Fibroblast of the aortic adventitia (primary cell): ENCODE measurements around the gene CATSPERD. TPM values are rescaled to one million over a fixed set of nuclear protein-coding genes. Genes with fewer than 3 reads are reported as not detected.
A peak's percentile ranks its signal among the peaks of the same experiment; 100 is the strongest.

ENCODE experiments used
- DNase-seq: peaks from one replicate; pipeline ENCODE4 v3.0.0-alpha.2; 2010; ENCODE audit warnings: low read depth
- H3K4me3 ChIP-seq: 2 replicates; pipeline ENCODE4 v1.5.1; 2011; ENCODE audit warnings: low read depth, mild to moderate bottlenecking, control low read depth, low read length, moderate library complexity
- total RNA-seq: library from RNA; depleted of rRNA; stranded (reverse); fragments of >200 nt; gene quantifications from 2 replicates; pipeline ENCODE4 v1.2.3, GENCODE V29; 2012; ENCODE audit warnings: low replicate concordance
- TF ChIP-seq, protein P1 (sequence below): IDR thresholded peaks from 2 replicates; pipeline ENCODE4 v1.5.1; 2011; ENCODE audit warnings: mild to moderate bottlenecking, low read length, control low read depth, inconsistent platforms; ENCODE audit not compliant: insufficient read depth

CATSPERD gene
- total RNA-seq, 1 donor = not detected

DNA sequence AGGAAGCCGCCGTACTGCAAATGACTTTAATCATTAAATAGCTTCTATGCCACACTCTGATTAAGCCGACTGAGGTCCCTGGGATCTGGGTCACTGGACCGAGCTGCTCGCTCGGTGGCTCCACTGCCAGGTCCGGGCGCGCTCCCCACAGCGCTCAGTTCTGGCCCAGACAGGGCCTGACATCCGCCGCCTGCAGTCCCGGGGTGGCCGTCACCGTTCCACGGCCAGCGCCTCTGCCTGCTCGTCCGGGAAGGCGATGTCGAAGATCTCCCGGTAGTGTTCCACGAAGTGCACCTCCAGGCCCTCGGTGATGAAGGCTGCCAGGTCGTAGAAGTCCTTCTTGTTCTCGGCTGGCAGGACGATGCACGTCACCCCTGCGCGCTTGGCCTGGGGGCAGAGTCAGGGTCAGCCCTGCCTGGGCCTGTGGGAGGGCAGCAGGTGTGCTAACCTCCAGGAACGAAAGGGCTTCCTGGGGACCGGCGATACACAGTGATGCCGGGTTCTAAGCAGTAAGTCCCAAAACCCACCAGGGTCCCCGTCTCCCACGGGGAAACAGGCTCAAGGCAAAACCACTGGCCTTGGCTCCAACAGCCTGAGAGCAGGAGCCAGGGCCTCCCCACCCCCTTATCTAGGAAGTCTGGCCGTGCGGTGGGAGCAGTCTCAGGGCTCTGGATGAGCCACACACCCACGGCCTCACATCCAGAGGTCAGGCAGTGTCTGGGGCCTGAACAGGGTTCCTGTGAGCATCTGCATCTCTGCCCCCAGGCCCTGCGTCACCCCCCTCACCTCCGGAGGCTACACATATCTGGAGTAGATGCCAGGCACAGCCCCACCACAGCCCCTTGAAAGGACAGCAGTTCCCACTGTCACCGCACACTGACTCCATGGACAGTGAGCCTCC lies 28.4 kb upstream of the CATSPERD start:
- TF ChIP-seq, protein P1, sequence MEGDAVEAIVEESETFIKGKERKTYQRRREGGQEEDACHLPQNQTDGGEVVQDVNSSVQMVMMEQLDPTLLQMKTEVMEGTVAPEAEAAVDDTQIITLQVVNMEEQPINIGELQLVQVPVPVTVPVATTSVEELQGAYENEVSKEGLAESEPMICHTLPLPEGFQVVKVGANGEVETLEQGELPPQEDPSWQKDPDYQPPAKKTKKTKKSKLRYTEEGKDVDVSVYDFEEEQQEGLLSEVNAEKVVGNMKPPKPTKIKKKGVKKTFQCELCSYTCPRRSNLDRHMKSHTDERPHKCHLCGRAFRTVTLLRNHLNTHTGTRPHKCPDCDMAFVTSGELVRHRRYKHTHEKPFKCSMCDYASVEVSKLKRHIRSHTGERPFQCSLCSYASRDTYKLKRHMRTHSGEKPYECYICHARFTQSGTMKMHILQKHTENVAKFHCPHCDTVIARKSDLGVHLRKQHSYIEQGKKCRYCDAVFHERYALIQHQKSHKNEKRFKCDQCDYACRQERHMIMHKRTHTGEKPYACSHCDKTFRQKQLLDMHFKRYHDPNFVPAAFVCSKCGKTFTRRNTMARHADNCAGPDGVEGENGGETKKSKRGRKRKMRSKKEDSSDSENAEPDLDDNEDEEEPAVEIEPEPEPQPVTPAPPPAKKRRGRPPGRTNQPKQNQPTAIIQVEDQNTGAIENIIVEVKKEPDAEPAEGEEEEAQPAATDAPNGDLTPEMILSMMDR = no peak
- peak overlapping the region; percentile 93 for H3K4me3 ChIP-seq
- peak; percentile 27 for DNase-seq

DNA sequence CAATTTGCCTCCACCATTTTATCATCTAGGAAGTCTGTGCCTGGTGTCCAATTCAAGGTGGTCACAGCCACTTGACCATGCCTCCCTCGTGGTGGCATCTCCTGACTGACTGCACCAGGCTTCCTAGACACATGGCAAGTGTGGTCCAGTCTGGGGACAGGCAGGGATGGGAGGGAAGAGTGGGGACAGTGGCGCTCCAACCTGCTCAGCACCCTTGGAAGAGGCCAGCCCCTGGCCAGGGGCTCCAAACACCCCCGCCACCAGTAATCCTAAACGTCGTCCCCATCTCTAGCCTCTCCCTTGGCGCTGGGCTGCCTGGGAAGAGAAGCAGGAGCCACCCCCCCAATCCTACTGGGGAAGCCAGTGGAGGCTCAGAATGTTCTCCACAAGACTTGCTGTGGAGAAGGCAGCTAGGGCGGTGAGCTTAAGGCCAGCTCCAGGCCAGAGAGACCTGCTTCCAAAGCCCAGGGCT lies 27.7 kb upstream of the CATSPERD start:
- DNase-seq = no peak
- TF ChIP-seq, protein P1 = no peak
- no peak overlapping the region for H3K4me3 ChIP-seq

DNA sequence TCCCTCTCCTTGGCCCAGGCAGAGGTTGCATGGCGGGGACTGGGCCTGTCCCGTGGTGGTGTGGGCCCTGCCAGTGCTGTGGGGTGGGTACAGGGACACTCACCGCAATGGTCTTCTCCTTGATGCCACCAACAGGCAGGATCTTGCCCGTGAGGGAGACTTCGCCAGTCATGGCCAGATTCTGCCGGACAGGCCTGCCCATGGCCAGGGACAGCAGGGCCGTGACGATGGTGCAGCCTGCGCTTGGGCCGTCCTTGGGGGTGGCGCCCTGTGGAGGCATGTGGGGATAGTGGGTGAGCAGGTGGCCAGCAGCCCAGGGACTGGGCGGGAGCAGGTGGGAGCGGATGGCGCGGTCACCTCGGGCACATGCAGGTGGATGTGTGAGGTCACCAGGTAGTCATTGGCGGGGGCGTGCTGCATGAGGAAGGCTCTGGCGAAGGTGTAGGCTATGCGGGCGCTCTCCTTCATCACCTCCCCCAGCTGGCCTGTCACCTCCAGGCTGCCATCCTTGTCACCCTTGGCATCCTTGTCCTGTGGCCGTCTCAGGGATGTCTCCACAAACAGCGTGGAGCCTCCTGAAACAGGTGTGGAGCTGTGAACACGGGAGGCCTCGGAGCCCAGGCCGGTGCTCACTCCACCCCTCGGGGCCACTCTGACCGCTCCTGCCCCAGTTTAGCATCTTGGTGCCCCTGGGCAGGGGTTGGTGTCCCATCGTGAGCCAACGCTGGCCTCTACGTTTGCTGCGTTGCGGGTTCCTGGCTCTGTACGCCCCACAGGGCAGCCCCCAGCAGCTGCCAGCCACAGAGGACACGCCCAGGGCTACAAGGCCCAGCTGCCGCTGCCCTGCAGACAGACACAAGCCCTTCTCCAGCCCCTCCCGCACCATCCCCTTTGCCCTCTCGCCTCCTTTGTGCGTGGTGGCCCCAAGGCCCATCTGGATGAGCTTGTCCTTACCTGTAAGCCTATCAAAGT lies 27.0 kb upstream of the CATSPERD start:
- DNase-seq = no peak
- TF ChIP-seq, protein P1 = no peak

DNA sequence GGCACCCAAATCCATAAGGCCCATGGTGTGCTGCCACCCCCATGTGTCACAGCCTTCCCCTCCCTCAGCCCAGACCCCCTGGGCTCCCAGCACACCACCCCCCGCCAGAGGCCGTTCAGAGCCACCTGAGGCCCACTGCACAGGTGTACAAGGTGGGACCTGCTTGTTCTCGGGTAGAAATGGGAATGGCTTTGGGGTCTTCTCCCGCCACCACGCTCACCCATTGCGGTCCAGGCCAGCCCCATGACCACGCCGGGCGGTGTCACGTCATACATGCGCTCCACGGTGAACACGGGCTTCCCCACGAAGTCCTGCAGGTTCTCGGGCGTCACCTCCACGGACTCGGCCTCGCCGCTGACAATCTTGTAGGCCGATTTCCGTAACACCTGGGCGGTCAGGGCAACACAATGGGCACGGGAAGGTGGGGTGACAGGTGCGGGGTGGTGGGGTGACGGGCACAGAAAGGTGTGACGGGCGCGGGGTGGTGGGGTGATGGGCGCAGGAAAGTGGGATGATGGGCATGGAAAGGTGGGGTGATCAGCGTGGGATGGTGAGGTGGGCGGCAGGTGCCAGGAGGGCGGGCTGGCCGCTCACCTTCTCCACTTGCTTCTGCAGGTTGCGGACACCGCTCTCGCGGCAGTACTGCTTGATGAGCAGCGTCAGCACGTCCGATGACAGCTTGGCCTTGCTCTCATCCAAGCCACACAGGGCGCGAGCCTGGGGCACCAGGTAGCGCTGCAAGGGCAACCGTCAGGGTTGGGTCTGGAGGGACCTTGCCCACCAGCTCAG lies 26.1 kb upstream of the CATSPERD start:
- H3K4me3 ChIP-seq = no peak overlapping the region
- TF ChIP-seq, protein P1 = no peak
- DNase-seq = no peak

More for the DNA sequence above, 27.0 kb upstream of the CATSPERD start:
- H3K4me3 ChIP-seq = no peak overlapping the region

DNA sequence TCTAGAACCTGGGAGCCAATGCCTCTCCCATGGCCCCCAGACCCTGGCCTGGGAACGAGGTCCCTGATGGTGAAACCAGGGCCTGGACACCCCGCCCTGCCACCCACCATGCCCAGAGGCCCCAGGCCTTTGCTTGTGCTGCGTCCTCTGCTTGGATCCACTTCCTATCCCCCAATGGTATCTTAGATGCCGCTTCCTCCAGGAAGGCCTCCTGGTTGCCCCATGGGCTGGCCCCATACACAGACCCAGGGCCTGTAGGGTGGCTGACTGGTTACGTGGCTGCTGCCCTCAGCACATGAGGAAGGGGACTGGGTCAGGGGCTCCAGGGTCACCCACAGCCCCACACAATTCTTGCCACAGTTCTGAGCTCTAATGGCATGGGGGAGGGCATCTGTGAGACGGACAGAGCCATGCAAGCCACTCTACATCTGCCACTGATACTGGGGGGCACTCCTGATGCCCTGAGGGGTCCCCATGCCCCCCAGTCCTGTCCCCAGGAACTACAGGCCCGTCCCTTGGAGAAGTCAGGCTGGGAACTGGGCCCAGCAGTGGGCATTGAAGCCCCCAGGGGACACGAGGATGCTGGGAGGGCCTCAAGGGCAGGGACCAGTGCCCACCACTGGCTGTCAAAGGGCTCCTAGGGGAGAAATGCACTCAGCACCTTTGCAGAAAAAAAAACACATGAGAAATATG lies 25.3 kb upstream of the CATSPERD start:
- H3K4me3 ChIP-seq = no peak overlapping the region
- TF ChIP-seq, protein P1 = no peak
- DNase-seq = no peak
